SKM-1 treated with dmso at 0.1 percent for 144 hours (cell line): ENCODE measurements around the gene SLC24A1.

Source experiments
- DNase-seq: peaks from one replicate; lab custom pipeline; 2025; ENCODE audit not compliant: unreplicated experiment; lab: John Stamatoyannopoulos, UW

SLC24A1 gene

DNA sequence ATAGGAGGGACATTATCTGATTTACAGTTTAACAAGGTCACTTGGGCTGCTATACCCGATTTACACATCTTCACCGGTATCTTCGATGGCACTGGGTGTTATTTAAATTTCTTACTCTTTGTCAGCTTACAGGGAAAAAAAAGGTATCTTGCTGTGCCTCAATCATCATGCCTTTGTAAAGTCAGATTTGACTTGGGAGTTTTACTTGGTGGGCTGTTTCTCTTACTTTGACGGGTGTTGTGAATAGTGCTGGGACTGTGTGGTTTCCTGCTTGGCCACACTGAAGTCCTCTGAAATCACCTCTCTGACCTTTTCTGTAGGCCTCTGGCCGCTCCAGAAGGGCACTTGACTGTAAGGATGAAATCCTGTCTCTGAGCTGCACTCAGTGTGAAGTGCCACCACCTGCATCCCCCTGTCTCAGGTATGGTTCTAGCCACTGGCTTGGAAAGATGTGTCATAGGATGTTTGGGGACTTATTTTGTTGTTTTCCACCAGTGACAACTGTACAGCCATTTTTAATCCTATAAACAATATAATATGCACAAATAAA lies 3.1 kb upstream of the SLC24A1 start:
- no peak for DNase-seq

DNA sequence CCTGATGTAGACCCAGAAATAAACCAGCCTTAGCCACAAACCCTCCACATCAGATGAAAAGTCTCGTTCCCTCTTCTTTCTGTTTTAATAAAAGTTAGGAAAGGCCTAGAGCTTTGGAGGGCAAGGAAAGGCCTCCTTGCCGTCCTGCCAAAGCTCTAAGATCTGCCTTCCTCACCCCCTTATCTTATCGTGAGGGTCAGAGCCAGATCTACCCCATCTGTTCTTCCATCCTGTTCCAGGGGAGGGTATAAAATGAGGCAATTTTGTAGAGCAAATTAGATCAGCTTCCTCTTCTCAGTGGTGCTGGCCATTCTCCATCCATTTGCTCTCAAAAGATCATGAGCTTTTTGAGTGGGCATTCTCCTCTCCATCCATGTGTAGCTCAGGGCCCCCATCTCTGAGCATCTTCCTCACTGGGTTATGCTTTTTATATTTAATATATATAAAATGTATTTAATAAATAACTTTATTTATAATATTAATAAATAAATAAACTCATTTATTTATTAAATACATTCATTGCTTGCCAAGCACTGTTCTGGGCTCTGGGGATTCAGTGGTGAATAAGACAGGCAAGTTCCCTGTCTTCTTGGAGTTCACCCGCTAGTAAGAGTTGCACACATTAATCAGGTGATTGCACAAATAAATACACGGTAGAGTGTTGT lies 2.0 kb upstream of the SLC24A1 start:
- no peak for DNase-seq

DNA sequence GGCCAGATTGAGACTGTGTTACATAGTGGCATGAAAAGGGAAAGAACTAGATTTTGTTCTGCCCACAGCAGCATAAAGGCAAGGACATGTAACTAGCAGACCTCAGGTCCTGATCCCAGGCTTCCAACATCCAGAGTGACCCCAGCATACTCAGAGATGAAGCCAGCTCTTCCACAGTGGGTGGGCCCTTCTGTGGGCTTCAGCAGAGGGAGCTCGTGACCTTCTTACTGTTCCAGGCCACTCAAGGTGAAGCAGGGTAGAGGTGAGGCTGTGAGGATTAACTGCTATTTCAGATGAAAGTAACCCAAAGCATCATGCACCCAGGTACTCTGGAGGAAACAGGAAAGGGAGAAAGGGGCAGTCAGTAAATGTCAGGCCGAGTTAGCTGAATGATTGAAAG lies 905 bp upstream of the SLC24A1 start:
- DNase-seq, result no peak

DNA sequence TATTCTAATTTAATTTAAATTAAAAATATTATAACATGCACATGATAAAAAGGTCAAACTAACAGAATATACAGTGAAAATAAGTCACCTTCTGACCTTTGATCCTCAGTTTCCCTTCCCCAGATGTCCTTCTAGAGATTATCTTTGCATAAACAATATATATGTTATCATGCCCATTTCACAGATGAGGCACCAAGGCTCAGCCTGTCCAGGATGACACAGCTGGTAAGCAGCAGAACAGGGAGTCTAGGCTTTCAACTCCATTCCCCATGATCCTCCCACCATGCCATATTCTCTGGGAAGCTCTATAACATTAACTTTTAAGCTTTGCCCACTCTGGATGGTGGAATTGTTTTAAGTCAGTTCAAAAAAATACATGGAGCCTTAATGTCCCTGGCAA lies 1.4 kb downstream of the SLC24A1 start:
- no peak for DNase-seq

DNA sequence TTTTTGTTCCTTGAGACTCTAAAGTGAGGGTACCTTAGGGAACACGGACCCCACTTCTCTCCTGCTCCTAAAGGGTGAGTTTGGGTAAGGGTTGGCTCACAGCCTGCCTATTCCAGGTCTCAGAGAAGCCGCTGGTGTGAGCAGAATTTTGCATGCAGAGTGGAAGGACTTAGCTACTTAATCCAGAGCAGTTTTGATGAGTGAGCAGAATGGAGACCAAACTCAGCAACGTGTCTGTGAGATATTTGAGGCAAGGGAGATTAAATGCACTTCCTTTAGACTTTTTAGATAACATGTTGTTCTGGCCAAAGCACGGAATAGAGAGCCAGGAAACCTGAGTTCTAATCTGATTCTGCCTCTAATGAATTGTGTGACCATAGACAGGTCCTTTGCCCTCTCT lies 5.1 kb downstream of the SLC24A1 start:
- DNase-seq, result no peak

DNA sequence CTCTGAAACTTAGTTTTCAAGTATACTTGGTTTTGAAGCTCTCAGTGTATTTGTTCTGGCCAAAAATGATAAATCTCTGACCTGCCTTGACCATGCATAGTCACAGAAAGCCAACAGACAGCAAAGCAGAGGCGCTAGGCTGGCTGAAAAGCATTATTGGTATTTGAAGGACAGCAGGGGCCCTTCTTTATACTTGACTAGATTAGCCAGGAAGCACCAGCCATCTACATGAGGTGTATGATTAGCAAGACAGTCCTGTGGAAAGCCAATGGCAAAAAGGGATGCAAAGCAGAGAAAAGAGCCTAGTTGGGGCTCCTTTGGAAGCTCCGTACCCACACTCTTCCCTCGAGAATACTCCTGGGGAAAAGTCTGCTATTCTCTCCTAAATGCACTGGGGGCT lies 7.8 kb downstream of the SLC24A1 start:
- no peak for DNase-seq

DNA sequence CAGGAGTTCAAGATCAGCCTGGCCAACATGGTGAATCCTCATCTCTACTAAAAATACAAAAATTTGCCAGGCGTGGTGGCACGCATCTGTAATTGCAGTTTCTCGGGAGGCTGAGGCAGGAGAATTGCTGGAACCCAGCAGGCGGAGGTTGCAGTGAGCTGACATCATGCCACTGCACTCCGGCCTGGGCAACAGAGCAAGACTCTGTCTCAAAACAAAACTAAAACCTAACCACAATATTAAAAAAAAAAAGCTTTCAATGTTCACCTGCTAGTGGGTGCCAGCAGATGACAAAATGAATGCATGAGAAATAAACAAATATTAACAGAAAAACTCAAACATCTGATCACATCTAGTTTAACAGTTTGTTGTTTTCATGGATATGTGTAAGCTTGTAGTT lies 9.0 kb downstream of the SLC24A1 start:
- no peak for DNase-seq

DNA sequence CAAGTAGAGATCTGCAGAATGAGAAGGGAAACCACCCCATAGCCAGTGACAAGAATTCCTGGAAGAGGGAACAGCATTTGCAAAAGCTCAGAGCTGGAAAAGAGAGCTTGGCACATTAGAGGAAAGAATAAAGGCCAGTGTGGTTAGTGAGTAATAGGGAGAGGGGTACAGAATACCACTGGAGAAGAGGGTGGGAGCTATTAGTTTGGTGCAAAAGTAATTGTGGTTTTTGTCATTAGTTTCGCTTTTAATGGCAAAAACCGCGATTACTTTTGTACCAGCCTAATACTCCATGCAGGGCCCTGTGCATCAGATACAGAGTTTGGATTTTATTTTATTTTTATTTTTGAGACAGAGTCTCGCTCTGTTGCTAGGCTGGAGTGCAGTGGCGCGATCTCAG lies 9.8 kb downstream of the SLC24A1 start:
- DNase-seq, result no peak

DNA sequence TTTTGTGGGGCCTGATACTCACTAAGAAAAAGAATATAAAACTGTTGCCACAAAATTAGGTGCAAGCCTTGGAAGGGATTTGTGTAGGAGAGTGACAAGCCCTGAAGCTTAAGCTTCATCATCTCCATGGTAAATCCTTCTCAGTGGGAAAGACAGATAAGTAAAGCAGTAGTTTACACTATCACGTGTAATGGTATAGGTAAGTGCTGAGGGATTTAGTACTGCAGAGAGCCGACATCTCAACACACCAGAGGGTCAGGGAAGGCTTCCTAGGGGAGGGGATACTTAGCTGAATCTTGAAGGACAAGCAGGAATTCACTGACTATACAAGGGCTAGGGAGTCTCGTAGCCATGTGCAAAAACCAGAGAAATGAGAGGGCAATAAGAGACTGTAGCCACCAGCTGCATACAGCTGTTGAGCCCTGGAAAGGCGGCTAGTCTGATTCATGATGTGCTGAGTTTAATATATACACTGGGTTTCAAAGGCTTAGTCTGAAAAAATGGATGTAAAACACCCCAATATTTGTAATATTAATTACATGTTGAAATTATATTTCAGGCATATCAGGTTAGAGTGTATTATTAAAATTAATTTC lies 11.1 kb downstream of the SLC24A1 start:
- DNase-seq, result no peak

DNA sequence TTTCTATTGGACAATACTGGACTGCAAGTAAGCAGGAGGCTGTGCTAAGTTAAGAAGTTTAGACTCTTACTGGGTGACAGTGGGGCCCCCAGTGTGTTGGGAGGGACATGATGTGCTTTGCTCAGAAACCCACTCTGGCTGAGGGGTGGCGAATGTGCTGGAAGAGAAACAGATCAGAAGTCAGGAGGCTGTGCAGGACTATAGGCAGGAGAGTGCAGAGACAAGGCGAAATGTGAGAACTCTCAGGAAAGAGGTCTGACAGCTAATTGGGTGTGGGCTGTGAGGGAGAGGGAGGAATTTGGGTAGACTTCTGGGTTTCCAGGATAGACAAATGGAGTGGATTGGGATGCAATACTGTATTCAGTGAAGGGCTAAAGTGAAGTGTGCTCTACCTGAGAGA lies 12.0 kb downstream of the SLC24A1 start:
- no peak for DNase-seq

DNA sequence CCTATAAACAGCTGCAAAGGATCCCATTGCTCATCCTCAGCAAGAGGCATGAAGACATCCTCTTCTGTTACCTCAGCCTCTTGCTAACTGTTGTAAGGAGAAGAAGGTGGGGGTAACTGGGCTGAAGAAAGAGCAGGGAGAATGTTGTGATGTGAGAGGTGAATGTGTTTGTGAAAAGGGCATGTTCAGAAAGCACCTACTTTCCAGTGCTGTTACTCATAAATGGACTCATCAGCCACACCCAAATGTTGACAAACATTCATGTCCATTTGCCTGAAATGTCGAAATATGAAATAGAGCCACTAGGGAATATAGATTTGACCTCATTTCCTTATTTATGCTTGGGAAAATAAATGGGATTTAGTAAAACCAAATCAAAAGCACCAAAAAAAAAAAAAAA lies 12.6 kb downstream of the SLC24A1 start:
- no peak for DNase-seq

DNA sequence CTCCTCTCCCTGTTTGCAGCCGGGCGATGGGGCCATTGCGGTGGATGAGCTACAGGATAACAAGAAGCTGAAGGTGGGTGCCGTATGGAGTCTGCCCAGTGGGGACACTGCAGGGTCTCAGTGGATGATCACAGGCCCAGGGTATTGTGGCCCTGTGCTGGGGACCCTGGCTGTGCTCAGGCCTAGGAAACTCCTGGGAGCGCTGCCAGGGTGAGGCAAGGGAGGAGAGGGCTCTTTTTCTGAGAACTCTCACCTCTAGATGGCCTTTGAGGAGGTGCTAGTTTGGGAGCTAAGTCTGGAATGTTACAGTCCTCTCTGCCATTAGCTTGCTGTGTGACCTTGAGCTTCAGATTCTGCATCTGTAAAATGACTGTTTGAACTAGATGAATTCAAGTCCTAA lies 16.4 kb downstream of the SLC24A1 start:
- no peak for DNase-seq

DNA sequence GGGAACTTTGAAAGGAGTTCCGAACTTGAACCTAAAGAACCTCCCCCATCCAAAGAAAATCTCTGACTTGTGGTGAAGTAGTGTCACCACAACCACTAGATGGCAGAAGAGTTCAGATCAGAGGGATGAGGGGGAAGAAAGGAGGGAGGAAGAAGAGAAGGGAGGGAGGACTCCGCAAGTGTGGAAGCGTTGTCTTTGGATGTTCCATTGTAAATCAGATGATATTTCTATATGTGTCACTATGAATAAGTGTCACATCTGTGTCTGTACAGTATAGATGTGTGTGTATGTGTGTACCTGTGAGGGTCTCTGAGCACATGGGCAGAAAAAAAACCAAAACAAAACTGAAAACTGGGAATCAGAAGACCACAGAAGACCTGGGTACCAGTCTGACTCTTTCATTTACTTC lies 16.9 kb downstream of the SLC24A1 start:
- DNase-seq, result peak; percentile 85

DNA sequence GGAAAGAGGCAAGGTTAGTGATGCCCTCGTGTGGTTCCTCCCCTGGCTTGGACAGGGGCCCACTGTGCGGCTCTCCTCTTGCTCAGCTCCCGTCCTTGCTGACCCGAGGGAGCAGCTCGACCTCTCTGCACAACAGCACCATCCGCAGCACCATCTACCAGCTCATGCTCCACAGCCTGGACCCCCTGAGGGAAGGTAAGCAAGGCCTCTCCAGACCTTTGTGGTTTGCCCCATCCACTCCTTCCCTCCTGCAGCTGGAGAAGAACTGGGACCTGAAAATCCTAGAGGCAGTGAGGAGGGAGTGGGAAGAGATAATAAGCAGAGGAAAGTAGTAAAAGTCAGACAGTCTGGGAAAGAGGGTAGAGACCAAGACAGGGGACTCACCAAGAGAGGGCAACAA lies 17.8 kb downstream of the SLC24A1 start:
- no peak for DNase-seq

DNA sequence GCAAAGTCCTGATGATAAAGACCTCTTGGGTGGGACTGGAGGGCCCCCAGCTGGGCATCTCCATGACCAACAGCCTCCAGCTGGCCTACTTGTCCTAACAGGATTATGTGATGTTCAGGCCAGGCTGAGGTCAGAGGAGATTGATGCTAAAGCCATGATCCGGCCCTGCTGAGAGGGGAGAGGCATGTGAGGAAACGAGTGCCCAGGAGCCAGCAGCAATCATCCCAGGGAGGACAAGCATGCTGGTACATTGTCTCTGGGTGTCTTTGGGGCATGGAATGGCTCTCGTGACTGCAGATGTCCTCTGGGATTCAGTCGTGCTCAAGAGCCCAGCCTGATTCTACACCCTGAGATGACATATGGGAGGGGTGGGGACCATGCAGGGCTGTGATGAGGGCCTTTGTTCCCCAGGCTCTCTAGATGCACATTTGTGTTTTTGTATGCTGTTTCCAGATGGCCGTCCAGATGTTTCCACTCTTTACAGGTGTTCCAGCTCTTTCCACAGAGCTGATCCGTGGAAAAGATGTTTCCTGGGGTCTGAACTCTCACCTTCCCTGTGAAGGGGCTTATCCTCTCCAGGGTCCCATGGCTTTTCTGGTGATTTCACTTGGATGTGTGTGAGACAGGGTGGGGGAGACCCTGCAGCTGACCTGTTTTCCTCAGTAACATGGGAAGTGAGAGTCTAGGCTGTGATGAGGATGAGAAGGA lies 20.2 kb downstream of the SLC24A1 start:
- no peak for DNase-seq

DNA sequence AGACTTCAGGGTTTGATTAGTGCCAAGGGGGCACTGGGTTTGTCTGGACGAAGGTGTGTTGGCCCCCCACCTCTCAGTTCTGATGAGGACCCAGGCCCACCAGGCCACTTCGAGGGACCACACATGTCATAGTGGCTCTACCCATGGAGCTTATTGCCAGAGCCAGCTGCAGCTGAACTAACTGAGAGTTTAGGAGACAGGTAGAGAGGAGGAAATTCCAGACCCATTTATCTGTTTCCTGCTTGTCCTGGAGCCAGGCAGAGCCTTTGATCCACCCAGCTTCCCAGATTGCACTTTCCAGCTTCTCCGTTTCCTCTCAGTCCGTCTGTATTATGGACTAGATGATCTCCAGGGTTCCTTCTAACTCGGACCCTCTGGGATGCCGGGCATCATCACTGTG lies 20.9 kb downstream of the SLC24A1 start:
- no peak for DNase-seq

DNA sequence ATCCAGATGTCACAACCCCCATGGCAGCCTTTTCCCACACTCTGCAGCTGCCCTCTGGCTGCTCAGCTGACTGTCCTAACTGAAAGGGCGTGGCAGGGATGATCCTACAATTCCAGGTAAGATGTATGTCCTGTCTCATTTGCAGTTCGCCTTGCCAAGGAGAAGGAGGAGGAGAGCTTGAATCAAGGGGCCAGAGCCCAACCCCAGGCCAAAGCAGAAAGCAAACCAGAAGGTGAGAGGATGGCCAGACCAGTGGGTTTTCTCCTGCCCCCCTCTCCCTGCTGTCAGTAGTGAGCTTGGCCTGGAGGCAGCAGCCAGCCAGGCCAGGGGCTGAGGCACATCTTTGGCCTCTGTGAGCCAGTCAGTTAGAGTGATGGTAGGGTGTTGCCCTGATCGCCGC lies 22.5 kb downstream of the SLC24A1 start:
- no peak for DNase-seq

DNA sequence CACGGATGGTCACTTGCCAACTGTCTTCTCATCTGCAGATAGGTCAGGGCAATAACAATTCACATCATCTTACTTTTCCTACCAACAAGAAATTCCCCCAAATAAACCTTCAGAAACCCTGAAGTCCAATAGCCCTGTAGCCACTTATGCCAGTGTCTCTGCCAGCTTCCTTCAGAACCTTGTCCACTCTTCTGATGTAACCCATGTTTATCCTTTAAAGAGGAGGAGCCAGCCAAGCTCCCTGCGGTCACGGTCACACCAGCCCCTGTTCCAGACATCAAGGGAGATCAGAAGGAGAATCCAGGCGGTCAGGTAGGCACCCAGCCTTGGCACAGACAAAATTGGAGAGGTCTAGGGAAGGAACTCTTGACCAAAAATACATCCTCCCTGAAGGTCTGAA lies 23.7 kb downstream of the SLC24A1 start:
- no peak for DNase-seq

DNA sequence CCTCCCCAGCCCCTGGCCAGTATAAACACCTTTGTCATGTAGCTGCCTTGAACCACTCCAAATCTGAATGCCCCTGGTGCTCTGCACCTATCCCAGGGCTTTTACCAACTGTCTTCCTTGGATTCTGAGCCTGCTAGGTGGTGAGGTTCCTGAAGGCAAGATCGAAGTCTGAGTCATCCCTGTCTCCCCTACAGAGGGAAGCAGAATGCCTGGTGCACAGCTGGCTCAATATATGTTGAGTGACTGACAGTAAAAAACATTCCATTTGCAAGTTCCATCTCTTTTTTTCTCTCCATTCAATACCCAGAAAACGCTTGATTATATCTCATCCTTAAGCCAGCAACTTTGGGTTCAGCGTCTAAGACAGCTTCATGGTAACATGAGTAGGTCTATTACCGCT lies 24.7 kb downstream of the SLC24A1 start:
- no peak for DNase-seq

DNA sequence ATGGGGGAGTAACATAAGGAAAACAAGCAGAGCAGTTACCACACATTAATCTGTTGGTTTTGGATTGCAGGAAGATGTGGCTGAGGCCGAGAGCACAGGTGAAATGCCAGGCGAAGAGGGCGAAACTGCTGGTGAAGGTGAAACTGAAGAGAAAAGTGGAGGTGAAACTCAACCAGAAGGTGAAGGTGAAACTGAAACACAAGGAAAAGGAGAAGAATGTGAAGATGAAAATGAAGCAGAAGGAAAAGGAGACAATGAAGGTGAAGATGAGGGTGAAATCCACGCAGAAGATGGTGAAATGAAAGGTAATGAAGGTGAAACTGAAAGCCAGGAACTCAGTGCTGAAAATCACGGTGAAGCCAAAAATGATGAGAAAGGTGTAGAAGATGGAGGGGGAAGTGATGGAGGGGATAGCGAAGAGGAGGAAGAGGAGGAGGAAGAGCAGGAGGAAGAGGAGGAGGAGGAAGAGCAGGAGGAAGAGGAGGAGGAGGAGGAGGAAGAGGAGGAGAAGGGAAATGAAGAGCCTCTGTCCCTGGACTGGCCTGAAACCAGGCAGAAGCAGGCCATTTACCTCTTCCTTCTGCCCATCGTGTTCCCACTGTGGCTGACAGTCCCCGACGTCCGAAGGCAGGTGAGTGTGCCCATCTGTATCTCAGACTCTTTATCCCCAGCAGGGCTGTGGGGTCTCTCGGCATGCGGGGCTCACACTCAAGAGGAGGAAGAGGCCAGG lies 28.7 kb downstream of the SLC24A1 start:
- DNase-seq, result no peak

DNA sequence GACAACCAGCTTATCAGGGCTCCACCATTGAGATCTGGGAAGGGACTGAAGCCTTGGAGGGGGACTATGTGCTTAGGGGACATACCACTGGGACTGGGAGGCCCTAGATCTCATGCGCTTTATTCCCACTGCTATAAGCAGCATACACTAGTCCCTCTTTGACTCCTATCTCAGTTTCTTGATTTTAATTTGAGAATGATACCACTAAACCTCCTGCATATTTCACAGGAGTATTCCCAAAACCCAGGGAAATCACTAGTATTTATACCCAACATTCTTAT lies 29.2 kb downstream of the SLC24A1 start:
- DNase-seq, result no peak
